Breast epithelium (tissue), 4 donors: Measurements from ENCODE around the gene XPNPEP1. TPM values are rescaled to one million over a fixed set of nuclear protein-coding genes. Genes with fewer than 3 reads are reported as not detected.
A peak's percentile ranks its signal among the peaks of the same experiment; 100 is the strongest.

Source experiments
- DNase-seq, 2 donors: peaks; one replicate each; pipeline ENCODE4 v3.0.0-alpha.2; 2019; ENCODE audit warnings: low spot score in 2 of 2
- H3K27ac ChIP-seq, 2 donors: fragments of 200-600 bp; sonication (generic) in 1 of 2; one replicate each; pipeline ENCODE4 v1.5.1; 2016 to 2019; ENCODE audit warnings: mild to moderate bottlenecking in 1 of 2
- H3K27me3 ChIP-seq, 2 donors: fragments of 200-600 bp; sonication (generic) in 1 of 2; one replicate each; pipeline versions ENCODE4 v1.5.1 to v1.6.0; 2017 to 2019; ENCODE audit warnings: control low read depth in 1 of 2, mild to moderate bottlenecking in 1 of 2
- H3K36me3 ChIP-seq: fragments of 200-600 bp; one replicate; pipeline ENCODE4 v1.5.1; 2019
- H3K4me1 ChIP-seq, 2 donors: fragments of 200-600 bp; sonication (generic); one replicate each; pipeline ENCODE4 v1.5.1; 2016 to 2019; ENCODE audit warnings: control low read depth in 1 of 2
- H3K4me3 ChIP-seq, 3 donors: fragments of 200-600 bp; sonication (generic); 1 replicate in 2 of 3; 2 replicates in 1 of 3; pipeline ENCODE4 v1.5.1; 2016 to 2019; ENCODE audit warnings: mild to moderate bottlenecking in 3 of 3, moderate library complexity in 2 of 3
- H3K9me3 ChIP-seq, 2 donors: fragments of 200-600 bp; sonication (generic) in 1 of 2; one replicate each; pipeline ENCODE4 v1.5.1; 2016 to 2019; ENCODE audit warnings: control low read depth in 1 of 2
- POLR2A ChIP-seq: fragments of 450-650 bp; IDR thresholded peaks from one replicate; pipeline ENCODE4 v1.6.1; 2016; ENCODE audit warnings: antibody characterized with exemption, mild to moderate bottlenecking, moderate library complexity
- POLR2AphosphoS5 ChIP-seq, 3 donors: sonication (generic); formaldehyde crosslinking; IDR thresholded peaks; one replicate each; pipeline ENCODE4 v1.6.1; 2017; ENCODE audit warnings: antibody characterized with exemption in 3 of 3
- intact Hi-C: fragments of 100-400 bp; cut with DNase I; formaldehyde crosslinking; loops from one replicate; pipeline ENCODE4 v1.15.1; 2023; ENCODE audit warnings: low total_unique reads
- total RNA-seq, 3 donors: library from RNA; depleted of rRNA; stranded (reverse); fragments of >200 nt; gene quantifications; one replicate each; pipeline ENCODE4 v1.1.0, GENCODE V29; 2016
- TF ChIP-seq, protein P1 (sequence below), 3 donors: fragments of 450-650 bp; IDR thresholded peaks; one replicate each; pipeline ENCODE4 v1.5.1; 2016 to 2017; ENCODE audit warnings: antibody characterized with exemption in 3 of 3, mild to moderate bottlenecking in 3 of 3, moderate library complexity in 3 of 3

XPNPEP1 gene
- total RNA-seq, 3 donors from 2014 or later = 61.1 to 89.5 (median 89.0) TPM

GRCh38 chr10:109933984-109934565, 10.8 kb upstream of the XPNPEP1 start:
- Histone ChIP-seq H3K27me3 (no peaks in the 10 kb centered on the region), H3K36me3 (no peaks in the 10 kb centered on the region), H3K4me1 (peaks cover 0 to 4% of the 10 kb centered on the region in 2 donors), H3K4me3 (no peak overlapping the region), H3K27ac (no peak overlapping the region), H3K9me3 (no peaks in the 10 kb centered on the region)
- intact Hi-C loops = no loop called here
- no peak for DNase-seq
- TF ChIP-seq, protein P1, sequence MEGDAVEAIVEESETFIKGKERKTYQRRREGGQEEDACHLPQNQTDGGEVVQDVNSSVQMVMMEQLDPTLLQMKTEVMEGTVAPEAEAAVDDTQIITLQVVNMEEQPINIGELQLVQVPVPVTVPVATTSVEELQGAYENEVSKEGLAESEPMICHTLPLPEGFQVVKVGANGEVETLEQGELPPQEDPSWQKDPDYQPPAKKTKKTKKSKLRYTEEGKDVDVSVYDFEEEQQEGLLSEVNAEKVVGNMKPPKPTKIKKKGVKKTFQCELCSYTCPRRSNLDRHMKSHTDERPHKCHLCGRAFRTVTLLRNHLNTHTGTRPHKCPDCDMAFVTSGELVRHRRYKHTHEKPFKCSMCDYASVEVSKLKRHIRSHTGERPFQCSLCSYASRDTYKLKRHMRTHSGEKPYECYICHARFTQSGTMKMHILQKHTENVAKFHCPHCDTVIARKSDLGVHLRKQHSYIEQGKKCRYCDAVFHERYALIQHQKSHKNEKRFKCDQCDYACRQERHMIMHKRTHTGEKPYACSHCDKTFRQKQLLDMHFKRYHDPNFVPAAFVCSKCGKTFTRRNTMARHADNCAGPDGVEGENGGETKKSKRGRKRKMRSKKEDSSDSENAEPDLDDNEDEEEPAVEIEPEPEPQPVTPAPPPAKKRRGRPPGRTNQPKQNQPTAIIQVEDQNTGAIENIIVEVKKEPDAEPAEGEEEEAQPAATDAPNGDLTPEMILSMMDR (IDR thresholded peaks at IDR 0.05) = no peak
- peak in 1 of 3 donors; percentile 11 for TF ChIP-seq POLR2AphosphoS5 (IDR thresholded peaks at IDR 0.05)

GRCh38 chr10:109932968-109933367, 9.7 kb upstream of the XPNPEP1 start:
- intact Hi-C loops = no loop called here

DNA sequence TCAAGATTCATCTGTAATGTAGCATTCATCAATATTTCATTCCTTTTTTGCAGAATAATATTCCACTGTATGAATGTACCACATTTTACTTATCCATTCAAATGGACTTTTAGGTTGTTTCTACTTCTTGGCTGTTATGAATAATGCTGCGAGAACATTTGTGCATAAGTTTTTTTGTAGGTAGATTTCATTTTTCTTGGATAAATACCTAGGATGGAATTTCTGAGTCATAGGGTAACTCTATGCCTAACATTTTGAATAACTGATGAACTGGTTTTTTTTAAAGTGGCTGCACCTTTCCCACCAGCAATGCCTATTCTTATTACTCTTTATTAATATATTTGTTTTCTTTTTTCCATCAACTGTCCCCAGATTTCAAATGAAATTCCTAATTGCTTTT, 9.1 kb upstream of the XPNPEP1 start:
- no peak for DNase-seq
- Histone ChIP-seq H3K27ac (no peak overlapping the region), H3K27me3 (no peaks in the 10 kb centered on the region), H3K36me3 (no peaks in the 10 kb centered on the region), H3K4me3 (no peak overlapping the region), H3K9me3 (no peaks in the 10 kb centered on the region), H3K4me1 (peaks cover 0 to 4% of the 10 kb centered on the region in 2 donors)
- TF ChIP-seq POLR2A = no peak
- TF ChIP-seq, protein P1 (IDR thresholded peaks at IDR 0.05) = no peak
- no peak for TF ChIP-seq POLR2AphosphoS5 (IDR thresholded peaks at IDR 0.05)
- intact Hi-C loops = no loop called here

More at GRCh38 chr10:109932968-109933367, 9.7 kb upstream of the XPNPEP1 start:
- Histone ChIP-seq H3K4me1 (peaks cover 0 to 4% of the 10 kb centered on the region in 2 donors), H3K27me3 (no peaks in the 10 kb centered on the region), H3K4me3 (no peak overlapping the region), H3K9me3 (no peaks in the 10 kb centered on the region), H3K27ac (no peak overlapping the region), H3K36me3 (no peaks in the 10 kb centered on the region)
- TF ChIP-seq, protein P1 (IDR thresholded peaks at IDR 0.05) = no peak
- no peak for TF ChIP-seq POLR2AphosphoS5 (IDR thresholded peaks at IDR 0.05)
- no peak for TF ChIP-seq POLR2A
- DNase-seq = no peak

- Histone ChIP-seq H3K27me3 (no peaks in the 10 kb centered on the region), H3K27ac (no peak overlapping the region), H3K9me3 (no peaks in the 10 kb centered on the region), H3K4me1 (peaks cover 0 to 4% of the 10 kb centered on the region in 2 donors), H3K36me3 (no peaks in the 10 kb centered on the region), H3K4me3 (no peak overlapping the region)
- no peak for DNase-seq
- intact Hi-C loops = no loop called here
- TF ChIP-seq, protein P1 (IDR thresholded peaks at IDR 0.05) = no peak
- TF ChIP-seq POLR2AphosphoS5 (IDR thresholded peaks at IDR 0.05) (peak in 2 of 3 donors; percentile 38 to 63), POLR2A (no peak)
These were observed 7.9 kb upstream of the XPNPEP1 start for GRCh38 chr10:109931163-109931562.

GRCh38 chr10:109929501-109930219, 6.3 kb upstream of the XPNPEP1 start:
- no peak overlapping the region for H3K4me3 ChIP-seq
- TF ChIP-seq POLR2A (no peak), POLR2AphosphoS5 (IDR thresholded peaks at IDR 0.05) (no peak)
- TF ChIP-seq, protein P1 (IDR thresholded peaks at IDR 0.05) = no peak
- H3K36me3 ChIP-seq = no peaks in the 10 kb centered on the region
- no peak overlapping the region for H3K27ac ChIP-seq
- DNase-seq = no peak
- no peaks in the 10 kb centered on the region for H3K9me3 ChIP-seq
- no peaks in the 10 kb centered on the region for H3K27me3 ChIP-seq
- H3K4me1 ChIP-seq = peaks cover 0 to 1% of the 10 kb centered on the region in 2 donors
- intact Hi-C loops = no loop called here
